Kidney epithelial cell (primary cell): ENCODE data around the gene PLP2. TPM values are rescaled to one million over a fixed set of nuclear protein-coding genes. Genes with fewer than 3 reads are reported as not detected.
"Not testable (repeated sequence)": the region's sequence is repeated elsewhere in the genome, so short reads cannot be mapped to it uniquely, and the experiment has no call there.

Source experiments
- DNase-seq: peaks from one replicate; pipeline ENCODE4 v3.0.0-alpha.2; 2010; ENCODE audit warnings: low read depth
- H3K27me3 ChIP-seq: 2 replicates; pipeline ENCODE4 v1.6.0; 2011; ENCODE audit warnings: low read length; ENCODE audit not compliant: control insufficient read depth, insufficient read depth
- H3K36me3 ChIP-seq: 2 replicates; pipeline ENCODE4 v1.5.1; 2011; ENCODE audit warnings: low read length; ENCODE audit not compliant: control insufficient read depth, insufficient read depth
- H3K4me3 ChIP-seq: 2 replicates; pipeline ENCODE4 v1.5.1; 2011; ENCODE audit warnings: low read depth, mild to moderate bottlenecking, control low read depth, low read length
- total RNA-seq: library from RNA; depleted of rRNA; stranded (reverse); fragments of >200 nt; gene quantifications from 2 replicates; pipeline ENCODE4 v1.2.3, GENCODE V29; 2015
- TF ChIP-seq, protein P1 (sequence below): IDR thresholded peaks from 2 replicates; pipeline ENCODE4 v1.5.1; 2011; ENCODE audit warnings: mild to moderate bottlenecking, moderate library complexity, low read length, control low read depth, inconsistent platforms; ENCODE audit not compliant: insufficient read depth, poor library complexity, severe bottlenecking

PLP2 gene
- total RNA-seq, 1 donor from 2014 or later = 82.6 TPM

DNA sequence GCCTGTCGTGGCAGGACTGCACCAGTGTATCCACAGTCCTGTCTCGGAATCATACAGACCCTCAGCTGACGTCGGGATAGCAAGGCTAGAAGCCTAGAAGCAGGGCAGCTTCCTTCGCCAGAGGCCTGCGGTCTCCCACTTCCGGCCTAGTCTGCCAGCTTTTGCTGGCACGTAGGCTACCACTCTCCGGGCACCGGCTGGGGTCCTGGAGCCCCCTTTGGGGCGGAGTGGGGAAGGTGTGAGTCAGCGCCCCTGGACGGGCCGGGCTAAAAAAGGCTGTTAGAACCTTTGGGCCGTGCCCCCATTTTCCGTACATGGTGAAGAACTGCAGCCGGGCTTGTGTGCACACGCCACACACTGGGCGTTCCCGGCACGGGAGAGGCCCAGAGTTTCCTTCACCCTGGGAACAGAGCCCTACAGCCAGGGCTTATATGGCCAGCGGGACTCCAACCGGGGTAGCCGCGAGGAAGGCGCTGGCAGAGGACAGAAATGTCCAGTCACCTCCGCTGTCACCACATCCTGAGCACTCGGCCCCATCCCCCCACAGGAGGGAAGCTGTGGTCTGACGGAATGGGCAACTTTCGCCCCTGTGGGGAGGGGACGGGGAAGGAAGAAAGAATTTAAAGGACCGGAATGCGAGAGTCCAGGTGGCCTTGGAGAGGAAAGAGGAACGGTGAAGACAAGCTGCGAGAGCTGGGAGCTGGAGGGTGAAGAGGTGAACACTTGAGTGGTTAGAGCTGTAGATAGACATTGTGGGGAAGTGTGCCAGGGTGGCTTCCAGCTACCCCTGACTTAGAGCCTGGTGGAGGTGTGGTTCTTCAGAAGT lies 4.6 kb upstream of the PLP2 start:
- Histone ChIP-seq H3K27me3 (no peaks in the 10 kb centered on the region), H3K36me3 (no peaks in the 10 kb centered on the region), H3K4me3 (peak overlapping the region; percentile 35)
- no peak for DNase-seq
- TF ChIP-seq, protein P1, sequence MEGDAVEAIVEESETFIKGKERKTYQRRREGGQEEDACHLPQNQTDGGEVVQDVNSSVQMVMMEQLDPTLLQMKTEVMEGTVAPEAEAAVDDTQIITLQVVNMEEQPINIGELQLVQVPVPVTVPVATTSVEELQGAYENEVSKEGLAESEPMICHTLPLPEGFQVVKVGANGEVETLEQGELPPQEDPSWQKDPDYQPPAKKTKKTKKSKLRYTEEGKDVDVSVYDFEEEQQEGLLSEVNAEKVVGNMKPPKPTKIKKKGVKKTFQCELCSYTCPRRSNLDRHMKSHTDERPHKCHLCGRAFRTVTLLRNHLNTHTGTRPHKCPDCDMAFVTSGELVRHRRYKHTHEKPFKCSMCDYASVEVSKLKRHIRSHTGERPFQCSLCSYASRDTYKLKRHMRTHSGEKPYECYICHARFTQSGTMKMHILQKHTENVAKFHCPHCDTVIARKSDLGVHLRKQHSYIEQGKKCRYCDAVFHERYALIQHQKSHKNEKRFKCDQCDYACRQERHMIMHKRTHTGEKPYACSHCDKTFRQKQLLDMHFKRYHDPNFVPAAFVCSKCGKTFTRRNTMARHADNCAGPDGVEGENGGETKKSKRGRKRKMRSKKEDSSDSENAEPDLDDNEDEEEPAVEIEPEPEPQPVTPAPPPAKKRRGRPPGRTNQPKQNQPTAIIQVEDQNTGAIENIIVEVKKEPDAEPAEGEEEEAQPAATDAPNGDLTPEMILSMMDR = no peak

DNA sequence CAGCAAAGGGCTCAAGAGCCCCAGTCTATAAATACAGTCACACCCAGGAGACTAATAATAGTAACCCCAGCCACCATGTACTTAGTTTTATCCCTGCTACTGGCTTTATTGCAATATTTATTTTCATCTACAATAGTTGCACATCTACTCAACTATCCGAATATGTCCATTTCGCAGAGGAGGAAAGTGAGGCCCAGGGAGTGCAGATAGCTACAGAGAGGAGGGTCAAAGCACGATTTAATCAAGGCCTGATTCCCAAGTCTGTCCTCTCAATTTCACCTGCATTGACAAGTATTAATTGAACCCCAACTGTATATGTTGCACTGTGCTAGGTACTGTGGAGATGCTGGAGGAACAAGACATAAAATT lies 4.0 kb upstream of the PLP2 start:
- TF ChIP-seq, protein P1 = no peak
- H3K27me3 ChIP-seq = no peaks in the 10 kb centered on the region
- no peaks in the 10 kb centered on the region for H3K36me3 ChIP-seq
- no peak for DNase-seq
- peak overlapping the region; percentile 35 for H3K4me3 ChIP-seq

DNA sequence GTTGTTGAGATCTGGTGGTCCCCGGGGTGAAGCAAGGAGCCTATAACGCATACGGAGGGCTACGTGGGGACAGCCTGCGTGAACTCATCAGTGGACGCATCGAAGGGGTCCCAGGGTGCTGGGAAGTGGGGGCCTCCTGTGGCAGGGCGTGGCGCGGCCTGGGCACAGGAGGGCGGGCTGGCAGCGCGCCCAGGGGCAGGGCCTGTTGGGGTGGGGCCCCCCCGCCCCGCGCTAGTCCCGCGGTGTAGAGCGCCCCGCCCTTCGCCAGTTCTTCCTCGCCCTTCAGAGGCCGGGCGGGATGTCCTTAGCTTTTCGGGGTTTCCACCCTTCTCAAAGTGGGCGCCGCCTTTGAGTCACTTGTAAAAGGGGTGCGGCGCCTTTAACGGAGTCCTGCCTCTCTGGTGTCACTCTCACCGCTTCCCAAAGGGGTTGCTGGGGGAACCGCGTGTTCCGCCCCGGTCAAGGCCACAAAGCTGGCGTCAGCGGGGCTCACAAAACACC lies 632 bp downstream of the PLP2 start:
- TF ChIP-seq, protein P1 = no peak
- H3K4me3 ChIP-seq = peak overlapping the region; percentile 73
- no peak for DNase-seq
- no peaks in the 10 kb centered on the region for H3K27me3 ChIP-seq
- H3K36me3 ChIP-seq = no peaks in the 10 kb centered on the region

DNA sequence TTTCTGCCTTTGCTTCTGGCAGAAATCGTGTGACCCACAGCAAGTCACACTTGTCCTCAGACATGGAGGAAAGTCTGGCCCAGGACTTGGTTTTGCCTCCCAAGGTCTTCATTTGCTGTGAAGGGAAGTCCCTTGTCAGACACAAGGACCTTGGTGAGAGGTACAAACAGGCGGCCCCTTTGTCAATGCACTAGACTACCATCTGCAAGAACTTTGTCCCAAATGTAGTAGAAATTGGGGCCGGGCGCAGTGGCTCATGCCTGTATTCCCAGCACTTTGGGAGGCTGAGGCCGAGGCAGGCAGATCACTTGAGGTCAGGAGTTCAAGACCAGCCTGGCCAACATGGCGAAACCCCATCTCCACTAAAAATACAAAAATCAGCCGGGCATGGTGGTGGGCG lies 1.8 kb downstream of the PLP2 start:
- H3K36me3 ChIP-seq, H3K27me3 ChIP-seq, H3K4me3 ChIP-seq, DNase-seq: not testable (repeated sequence)

DNA sequence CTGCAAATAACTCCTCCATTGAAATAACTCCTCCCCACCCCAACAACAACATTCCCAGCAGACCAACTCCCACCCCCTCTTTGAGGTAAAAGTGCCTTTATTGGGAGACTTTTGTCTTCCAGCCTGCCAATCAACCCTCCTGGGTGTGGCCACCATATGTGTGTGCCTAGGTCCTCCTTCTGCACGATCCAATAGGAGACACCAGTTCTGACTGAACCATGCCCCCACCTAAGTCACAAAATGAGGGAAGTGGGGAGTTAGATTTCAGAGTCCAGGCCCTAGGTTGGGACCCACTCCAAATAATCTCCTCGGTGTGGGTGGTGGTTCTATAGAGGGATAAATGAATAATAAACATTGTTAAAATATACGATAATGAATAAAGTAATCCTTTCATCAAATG lies 3.0 kb downstream of the PLP2 start:
- no peak for DNase-seq
- peaks cover 1% of the 10 kb centered on the region for H3K36me3 ChIP-seq
- TF ChIP-seq, protein P1 = no peak
- H3K27me3 ChIP-seq = no peaks in the 10 kb centered on the region
- H3K4me3 ChIP-seq = no peak overlapping the region

DNA sequence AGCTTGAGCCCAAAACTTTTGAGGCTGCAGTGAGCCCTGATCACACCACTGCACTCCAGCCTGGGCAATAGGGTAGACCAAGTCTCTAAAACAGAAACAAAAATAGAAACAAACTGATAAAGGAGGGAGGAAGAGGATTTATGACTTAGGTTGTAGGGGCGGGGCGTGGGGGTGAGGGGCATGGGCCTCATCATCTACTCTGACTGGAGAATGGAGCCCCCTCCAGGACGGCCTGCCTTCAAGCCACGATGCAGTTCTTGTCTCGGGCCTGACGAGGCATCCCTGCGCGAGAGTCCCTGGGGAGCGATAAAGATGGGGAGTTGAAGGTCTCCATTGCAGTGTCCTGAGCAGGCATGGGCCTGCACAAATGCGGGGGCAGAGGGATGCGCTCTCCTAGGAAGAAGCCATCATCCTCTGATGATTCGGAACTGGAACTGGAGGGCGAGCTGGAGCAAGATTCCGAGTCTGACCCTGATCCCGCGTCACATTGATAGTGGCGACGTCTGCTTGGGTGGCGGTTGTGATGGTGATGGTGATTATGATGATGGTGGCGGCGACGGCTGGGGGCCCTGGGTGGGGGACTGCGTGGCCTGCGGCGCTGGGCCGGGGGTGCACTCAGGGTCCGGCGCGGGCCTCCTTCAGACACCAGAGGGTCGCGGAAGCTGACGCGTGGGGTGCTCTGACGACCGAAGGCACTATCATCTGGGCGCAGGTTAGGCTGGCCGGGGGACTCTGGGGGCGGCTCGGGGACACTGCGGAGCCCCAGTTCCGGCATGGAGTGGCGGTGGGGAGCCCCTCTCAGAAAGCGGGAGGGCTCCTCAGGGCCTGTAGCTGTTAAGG lies 4.0 kb downstream of the PLP2 start:
- DNase-seq = no peak
- Histone ChIP-seq H3K4me3 (no peak overlapping the region), H3K36me3 (peaks cover 1% of the 10 kb centered on the region), H3K27me3 (no peaks in the 10 kb centered on the region)
- TF ChIP-seq, protein P1 = no peak
